D721Med (cell line): Measurements from ENCODE around the gene RASAL1.
"Not testable (repeated sequence)": the region's sequence is repeated elsewhere in the genome, so short reads cannot be mapped to it uniquely, and the experiment has no call there.

ENCODE experiments used
- DNase-seq: peaks from one replicate; pipeline ENCODE4 v3.0.0; 2011; ENCODE audit warnings: low spot score; ENCODE audit not compliant: insufficient read length
- FAIRE-seq: peaks from 2 replicates; lab custom pipeline; 2011; peaks lifted over from hg19 to GRCh38; lab: Jason Lieb, UNC
- TF ChIP-seq, protein P1 (sequence below): IDR thresholded peaks from 2 replicates; pipeline ENCODE4 v1.5.1; 2012; ENCODE audit warnings: mild to moderate bottlenecking, control low read depth; ENCODE audit not compliant: insufficient read depth; ENCODE audit errors: missing control alignments

RASAL1 gene

DNA sequence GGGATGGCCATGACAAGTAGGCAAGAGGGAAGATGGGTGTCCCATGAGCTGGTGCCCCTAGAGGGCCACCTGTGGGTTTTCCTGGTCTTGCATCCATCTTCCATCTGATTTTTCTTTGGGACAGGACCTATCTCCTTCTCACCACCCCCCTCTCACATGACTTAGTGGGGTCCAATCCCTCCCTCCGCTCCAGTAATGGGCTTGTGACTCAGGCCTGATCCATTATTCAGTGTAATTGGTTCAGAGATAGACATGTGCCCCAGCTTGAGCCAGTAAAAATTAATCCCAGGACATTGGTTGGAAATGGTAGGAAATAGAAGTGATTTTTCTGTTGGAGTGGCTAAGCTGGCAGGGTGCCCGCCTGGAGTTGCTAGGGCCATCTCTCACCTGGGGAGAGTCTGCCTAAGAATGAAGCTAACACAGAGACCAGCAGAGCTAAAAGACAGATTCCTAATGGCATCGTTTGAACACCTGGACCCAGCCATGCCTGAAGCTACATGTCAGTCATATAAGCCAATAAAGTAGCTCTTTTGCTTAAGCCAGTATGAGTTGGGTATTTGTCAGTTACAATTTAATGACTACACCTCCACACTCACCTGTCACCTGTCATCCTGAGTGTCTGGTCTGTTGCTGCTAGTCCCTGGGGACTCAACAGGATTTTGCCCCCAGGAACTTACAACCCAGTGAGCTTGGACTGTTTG lies 14.7 kb downstream of the RASAL1 start:
- FAIRE-seq (no peak), DNase-seq (no peak)
- TF ChIP-seq, protein P1, sequence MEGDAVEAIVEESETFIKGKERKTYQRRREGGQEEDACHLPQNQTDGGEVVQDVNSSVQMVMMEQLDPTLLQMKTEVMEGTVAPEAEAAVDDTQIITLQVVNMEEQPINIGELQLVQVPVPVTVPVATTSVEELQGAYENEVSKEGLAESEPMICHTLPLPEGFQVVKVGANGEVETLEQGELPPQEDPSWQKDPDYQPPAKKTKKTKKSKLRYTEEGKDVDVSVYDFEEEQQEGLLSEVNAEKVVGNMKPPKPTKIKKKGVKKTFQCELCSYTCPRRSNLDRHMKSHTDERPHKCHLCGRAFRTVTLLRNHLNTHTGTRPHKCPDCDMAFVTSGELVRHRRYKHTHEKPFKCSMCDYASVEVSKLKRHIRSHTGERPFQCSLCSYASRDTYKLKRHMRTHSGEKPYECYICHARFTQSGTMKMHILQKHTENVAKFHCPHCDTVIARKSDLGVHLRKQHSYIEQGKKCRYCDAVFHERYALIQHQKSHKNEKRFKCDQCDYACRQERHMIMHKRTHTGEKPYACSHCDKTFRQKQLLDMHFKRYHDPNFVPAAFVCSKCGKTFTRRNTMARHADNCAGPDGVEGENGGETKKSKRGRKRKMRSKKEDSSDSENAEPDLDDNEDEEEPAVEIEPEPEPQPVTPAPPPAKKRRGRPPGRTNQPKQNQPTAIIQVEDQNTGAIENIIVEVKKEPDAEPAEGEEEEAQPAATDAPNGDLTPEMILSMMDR: no peak

DNA sequence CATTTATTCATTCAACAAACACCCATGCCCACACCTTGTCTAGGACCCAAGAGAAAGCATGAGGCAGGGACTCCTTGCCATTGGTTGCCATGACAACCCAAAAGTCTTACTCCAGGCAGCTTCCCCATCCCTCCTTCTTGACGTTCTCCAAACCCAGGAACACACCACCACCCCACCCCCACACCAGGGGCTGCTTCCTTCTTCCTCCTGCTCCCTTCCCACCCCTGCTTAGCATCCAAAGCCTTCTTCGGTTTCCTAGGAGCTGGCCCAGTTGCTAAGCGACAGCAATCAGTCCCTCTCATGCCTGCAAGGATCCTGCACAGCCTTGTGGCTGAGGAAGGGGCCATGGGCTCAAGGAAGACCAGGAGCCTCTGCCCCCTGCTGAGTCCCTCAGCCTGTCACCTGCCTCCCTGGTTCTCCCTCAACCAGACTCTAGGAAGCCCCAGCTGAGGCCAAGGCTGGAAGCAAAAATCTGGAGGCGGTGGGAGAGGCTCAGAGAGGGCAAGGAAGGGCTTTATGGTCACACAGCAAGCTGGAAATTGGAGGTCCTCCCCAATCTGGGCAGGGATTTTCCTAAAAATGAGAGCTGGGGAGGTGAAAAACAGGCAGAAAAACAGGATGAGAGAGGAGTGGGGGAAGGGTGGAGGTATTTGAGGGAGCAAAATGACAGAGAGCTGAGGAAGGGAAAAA lies 15.4 kb downstream of the RASAL1 start:
- no peak for FAIRE-seq
- no peak for DNase-seq
- TF ChIP-seq, protein P1: no peak

DNA sequence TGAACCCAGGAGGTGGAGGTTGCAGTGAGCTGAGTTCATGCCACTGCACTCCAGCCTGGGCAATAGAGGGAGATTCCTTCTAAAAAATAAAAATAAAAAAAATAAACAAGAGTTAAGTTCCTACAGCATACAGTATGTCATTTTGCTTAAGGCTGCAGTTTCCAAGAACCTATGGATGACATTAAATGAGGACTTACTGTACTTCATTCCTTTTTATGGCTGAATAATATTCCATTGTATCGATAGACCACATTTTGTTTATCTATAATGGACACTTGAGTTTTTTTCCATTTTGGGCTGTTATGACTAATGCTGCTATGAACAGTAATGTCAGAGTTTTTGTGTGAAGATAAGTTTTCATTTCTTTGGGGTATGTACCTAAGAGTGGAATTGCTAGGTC lies 17.4 kb downstream of the RASAL1 start:
- FAIRE-seq: no peak
- TF ChIP-seq, protein P1: no peak
- DNase-seq: no peak

DNA sequence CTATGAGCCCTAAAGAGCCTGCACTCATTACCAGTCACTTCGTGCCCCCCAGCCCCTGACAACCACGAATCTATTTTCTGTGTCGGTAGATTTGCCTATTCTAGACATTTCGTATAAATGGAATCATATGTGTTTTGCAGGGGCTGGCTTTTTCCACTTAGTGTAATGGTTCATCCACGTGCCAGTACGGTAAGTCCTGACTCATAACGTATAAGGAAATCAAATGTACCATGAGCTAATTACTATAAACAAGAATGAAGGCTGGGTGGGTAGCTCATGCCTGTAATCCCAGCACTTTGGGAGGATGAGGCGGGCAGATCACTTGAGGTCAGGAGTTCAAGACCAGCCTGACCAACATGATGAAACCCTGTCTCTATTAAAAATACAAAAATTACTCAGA lies 17.9 kb downstream of the RASAL1 start:
- FAIRE-seq, DNase-seq: not testable (repeated sequence)

DNA sequence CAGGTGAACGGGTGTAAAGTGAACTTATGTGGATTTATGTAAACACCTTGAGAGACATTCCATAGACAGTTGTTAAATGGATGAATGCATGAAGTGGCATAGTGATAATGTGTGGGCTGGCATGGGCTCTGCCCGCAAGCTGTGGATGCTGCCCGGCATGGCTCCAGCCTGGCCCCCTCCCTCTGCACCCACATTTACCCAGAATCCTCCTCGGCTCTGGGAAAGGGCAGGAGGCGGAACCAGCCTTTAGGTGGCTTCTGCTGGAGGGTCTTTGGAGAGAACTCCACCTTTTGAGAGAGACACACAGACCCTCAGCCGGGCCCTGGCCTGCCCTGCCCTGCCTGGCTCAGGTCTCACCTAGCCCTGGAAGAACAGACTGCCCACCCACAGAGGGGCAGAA lies 18.7 kb downstream of the RASAL1 start:
- TF ChIP-seq, protein P1: no peak
- FAIRE-seq (no peak), DNase-seq (no peak)

DNA sequence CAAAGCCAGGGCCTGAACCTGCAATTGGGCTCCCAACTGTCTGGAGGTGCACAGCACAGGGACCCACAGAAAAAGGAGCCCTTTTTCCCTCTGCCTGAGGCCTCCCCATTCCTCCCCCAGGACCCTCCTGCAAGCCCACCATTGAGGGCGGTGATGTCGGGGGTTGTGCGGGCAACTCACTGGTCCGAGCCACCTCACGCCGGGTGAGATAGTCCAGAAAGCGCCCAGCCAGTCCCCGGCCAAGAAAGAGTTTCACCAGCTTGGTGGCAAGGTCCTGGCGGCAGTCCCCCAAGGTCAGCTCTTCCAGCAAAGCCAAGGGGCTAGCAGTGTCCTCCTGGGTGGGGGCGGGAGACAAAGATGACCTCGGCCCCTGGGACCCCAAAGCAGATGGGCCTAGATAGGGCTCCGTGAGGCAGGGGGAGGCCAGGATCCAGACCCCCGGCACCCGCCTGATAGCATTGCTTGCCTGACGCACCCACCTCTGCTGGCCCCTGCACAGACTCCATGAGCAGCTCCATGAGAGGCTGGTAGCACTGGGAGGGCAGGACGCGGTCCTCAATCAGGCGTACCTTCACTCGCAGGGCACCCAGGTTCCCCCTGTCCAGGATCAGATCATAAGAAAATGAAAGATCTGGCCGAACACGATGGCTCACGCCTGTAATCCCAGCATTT lies 20.0 kb downstream of the RASAL1 start:
- DNase-seq (no peak), FAIRE-seq (no peak)
- TF ChIP-seq, protein P1: no peak

DNA sequence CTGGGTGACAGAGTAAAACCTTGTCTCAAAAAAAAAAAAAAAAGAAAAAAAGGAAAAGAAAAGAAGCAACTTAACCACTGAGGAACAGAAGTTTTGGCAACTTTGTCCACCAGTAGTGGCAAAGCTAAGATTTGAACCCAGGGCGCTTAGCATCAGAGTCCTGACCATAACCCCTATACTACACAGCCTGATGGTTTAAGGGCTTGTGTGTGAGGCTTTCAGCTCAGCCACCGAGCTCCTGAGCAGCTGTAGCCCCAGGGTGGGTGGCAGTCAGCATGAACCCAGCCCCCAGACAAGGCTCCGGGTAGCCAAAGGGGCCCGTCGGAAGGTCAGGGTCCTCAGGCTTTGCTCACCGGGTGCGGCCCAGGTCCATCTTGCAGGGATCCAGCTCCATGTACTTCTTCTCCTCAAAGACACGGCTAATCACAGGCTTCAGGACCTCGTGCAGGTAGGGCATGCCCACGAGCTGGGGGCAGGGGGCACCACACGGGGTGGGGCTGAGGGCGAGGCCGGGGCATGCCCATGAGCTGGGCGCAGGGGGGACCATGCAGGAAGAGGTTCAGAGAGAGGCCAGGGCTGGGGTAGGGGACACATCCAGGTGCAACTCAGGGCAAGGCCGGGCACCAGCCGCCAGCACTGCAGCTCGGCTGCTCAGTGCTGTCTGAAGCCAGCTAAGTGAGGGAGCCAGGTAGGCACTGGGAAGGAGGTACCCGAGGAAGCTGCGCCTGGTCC lies 20.9 kb downstream of the RASAL1 start:
- no peak for DNase-seq
- TF ChIP-seq, protein P1: no peak
- no peak for FAIRE-seq
